Measurements from ENCODE around the gene BAZ1A. TPM values are rescaled to one million over a fixed set of nuclear protein-coding genes. Genes with fewer than 3 reads are reported as not detected.

BAZ1A gene
- total and polyA plus RNA-seq, 2 experiments from 2014 or later = 24.2 to 26.8 TPM

DNA sequence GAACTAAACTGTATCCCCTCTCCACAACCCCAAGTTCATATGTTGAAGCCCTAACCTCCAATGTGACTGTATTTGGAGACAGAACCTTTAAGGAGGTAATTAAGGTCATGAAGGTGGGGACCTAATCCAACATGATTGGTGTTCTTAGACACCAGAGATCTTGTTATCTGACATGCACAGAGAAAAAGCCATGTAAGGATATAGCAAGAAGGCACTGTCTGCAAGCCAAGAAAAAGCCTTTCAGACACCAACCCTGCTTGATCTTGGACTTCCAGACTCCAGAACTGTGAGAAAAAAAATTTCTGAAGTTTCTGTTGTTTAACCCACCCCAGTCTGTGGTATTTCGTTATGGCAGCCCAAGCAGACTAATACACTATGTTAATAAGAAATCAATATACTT, 98.5 kb downstream of the BAZ1A start (continued):
- TF ChIP-seq, protein P1, sequence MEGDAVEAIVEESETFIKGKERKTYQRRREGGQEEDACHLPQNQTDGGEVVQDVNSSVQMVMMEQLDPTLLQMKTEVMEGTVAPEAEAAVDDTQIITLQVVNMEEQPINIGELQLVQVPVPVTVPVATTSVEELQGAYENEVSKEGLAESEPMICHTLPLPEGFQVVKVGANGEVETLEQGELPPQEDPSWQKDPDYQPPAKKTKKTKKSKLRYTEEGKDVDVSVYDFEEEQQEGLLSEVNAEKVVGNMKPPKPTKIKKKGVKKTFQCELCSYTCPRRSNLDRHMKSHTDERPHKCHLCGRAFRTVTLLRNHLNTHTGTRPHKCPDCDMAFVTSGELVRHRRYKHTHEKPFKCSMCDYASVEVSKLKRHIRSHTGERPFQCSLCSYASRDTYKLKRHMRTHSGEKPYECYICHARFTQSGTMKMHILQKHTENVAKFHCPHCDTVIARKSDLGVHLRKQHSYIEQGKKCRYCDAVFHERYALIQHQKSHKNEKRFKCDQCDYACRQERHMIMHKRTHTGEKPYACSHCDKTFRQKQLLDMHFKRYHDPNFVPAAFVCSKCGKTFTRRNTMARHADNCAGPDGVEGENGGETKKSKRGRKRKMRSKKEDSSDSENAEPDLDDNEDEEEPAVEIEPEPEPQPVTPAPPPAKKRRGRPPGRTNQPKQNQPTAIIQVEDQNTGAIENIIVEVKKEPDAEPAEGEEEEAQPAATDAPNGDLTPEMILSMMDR (conservative IDR thresholded peaks at IDR 0.05; ENCODE audit: low read depth in 2 of 2) = no peak
- no peak for TF ChIP-seq JUNB (IDR thresholded peaks at IDR 0.05; ENCODE audit: unreplicated experiment)
- TF ChIP-seq POLR2AphosphoS5 (IDR thresholded peaks at IDR 0.05; ENCODE audit: low read depth) = no peak
- no peak for TF ChIP-seq ZNF331 (CRISPR knock-in tag; IDR thresholded peaks at IDR 0.05; ENCODE audit: low read depth)

DNA sequence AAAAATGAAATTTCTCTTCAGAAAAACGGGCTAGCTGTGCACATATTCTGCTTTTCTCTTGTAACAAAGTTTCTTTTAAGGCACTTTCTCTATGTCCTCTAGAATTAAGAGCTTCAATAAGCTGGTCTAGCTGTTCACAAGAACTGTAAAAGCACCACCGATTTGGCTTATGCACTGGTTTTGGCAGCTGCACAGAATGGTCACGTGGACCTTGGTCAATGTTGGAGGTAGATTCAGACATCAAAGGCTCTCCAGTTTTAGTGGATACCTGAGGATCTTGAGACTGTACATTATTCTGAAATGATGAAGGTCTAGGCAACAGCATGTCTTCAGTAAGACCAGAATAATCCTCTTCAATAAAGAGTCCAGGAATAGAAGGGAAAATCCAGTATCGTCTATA, 99.2 kb downstream of the BAZ1A start:
- Histone ChIP-seq H3F3A (replicated peaks; ENCODE audit: low read depth) (no peaks in the 10 kb centered on the region), H3K27ac (ENCODE audit: low read depth) (no peak overlapping the region), H3K4me3 (no peak overlapping the region), H3K27me3 (ENCODE audit: insufficient read depth) (no peaks in the 10 kb centered on the region), H3K36me3 (ENCODE audit: insufficient read depth) (no peaks in the 10 kb centered on the region; the same call in 1 of the 2 replicates), H3K79me2 (replicated peaks; ENCODE audit: insufficient read depth) (no peaks in the 10 kb centered on the region), H4K20me1 (replicated peaks; ENCODE audit: insufficient read depth) (no peaks in the 10 kb centered on the region), H2AFZ (no peak overlapping the region), H3K4me1 (ENCODE audit: insufficient read depth) (no peaks in the 10 kb centered on the region), H3K9me2 (ENCODE audit: insufficient read depth) (no peaks in the 10 kb centered on the region), H3K4me2 (no peak overlapping the region)
- no peak for DNase-seq (ENCODE audit: low spot score)
- Mint-ChIP-seq H3K27ac (no peak overlapping the region), H3K27me3 (ENCODE audit: insufficient read depth, low read depth, poor library complexity) (no peaks in the 10 kb centered on the region), H3K4me1 (no peaks in the 10 kb centered on the region), H3K9me3 (no peaks in the 10 kb centered on the region), H3K36me3 (ENCODE audit: low read depth) (peaks cover 11% of the 10 kb centered on the region; the same call in 2 of the 3 replicates), H3K4me3 (no peak overlapping the region)
- TF ChIP-seq JUNB (IDR thresholded peaks at IDR 0.05; ENCODE audit: unreplicated experiment) (no peak), REST (IDR thresholded peaks at IDR 0.05; ENCODE audit: unreplicated experiment) (no peak), ZNF114 (CRISPR knock-in tag; IDR thresholded peaks at IDR 0.05) (no peak), STAT1 (IDR thresholded peaks at IDR 0.05; ENCODE audit: unreplicated experiment) (no peak), CREB1 (CRISPR knock-in tag; IDR thresholded peaks at IDR 0.05; ENCODE audit: low read depth) (no peak), ZNF331 (CRISPR knock-in tag; IDR thresholded peaks at IDR 0.05; ENCODE audit: low read depth) (no peak), EZH2 (IDR thresholded peaks at IDR 0.05; ENCODE audit: low read depth, unreplicated experiment) (no peak)
- no peak for ATAC-seq
